IMR-90 (cell line): Measurements from ENCODE around the gene ADGRB3. TPM values are rescaled to one million over a fixed set of nuclear protein-coding genes. Genes with fewer than 3 reads are reported as not detected.

Experiments used
- ATAC-seq: fragments of 200-7000 bp; cut with Tn5 transposase; 2 replicates; pipeline ENCODE4 v1.9.1; 2020; ENCODE audit warnings: low read depth, mild to moderate bottlenecking, moderate library complexity
- BruUV-seq: library from RNA; stranded (reverse); fragments of 400-500 nt; replicated peaks from 2 replicates; lab custom pipeline; 2021; lab: Mats Ljungman, UMichigan
- CTCF ChIA-PET: fragments of 300-600 bp; formaldehyde crosslinking; extraction: SDS; loops from one replicate; lab custom pipeline; 2021; ENCODE audit warnings: antibody characterized with exemption; lab: Yijun Ruan, JAX
- POLR2A ChIA-PET: fragments of 300-600 bp; sonication (Branson Sonifier 250); formaldehyde crosslinking; loops from one replicate; lab custom pipeline; 2022; ENCODE audit warnings: antibody characterized with exemption; ENCODE audit not compliant: unreplicated experiment; lab: Charles Lee
- DNase-seq: peaks from one replicate; pipeline ENCODE4 v3.0.0; 2013
- H2AFZ ChIP-seq: replicated peaks from 2 replicates; pipeline ENCODE3; 2013; ENCODE audit warnings: low read length, mild to moderate bottlenecking; ENCODE audit not compliant: poor library complexity
- H2AK5ac ChIP-seq: 2 replicates; pipeline ENCODE4 v1.6.1; 2013; ENCODE audit warnings: low read depth, low read length, inconsistent platforms
- H2AK9ac ChIP-seq: replicated peaks from 2 replicates; pipeline ENCODE3; 2013; ENCODE audit warnings: mild to moderate bottlenecking, low read depth, low read length, moderate library complexity; ENCODE audit not compliant: poor library complexity
- H2BK120ac ChIP-seq: 2 replicates; pipeline ENCODE4 v1.6.1; 2013; ENCODE audit warnings: low read depth, low read length, inconsistent platforms
- H2BK15ac ChIP-seq: 3 replicates; pipeline ENCODE4 v1.6.1; 2013; ENCODE audit warnings: low read depth, low read length, inconsistent platforms
- H2BK20ac ChIP-seq: 2 replicates; pipeline ENCODE4 v1.6.1; 2013; ENCODE audit warnings: low read depth, mild to moderate bottlenecking, inconsistent platforms, low read length, moderate library complexity
- H2BK5ac ChIP-seq: 2 replicates; pipeline ENCODE4 v1.6.1; 2013; ENCODE audit warnings: mild to moderate bottlenecking, low read depth, low read length, inconsistent platforms; ENCODE audit not compliant: poor library complexity, severe bottlenecking
- H3K14ac ChIP-seq: replicated peaks from 2 replicates; pipeline ENCODE4 v1.6.1; 2013; ENCODE audit warnings: low read depth, low read length, inconsistent platforms
- H3K18ac ChIP-seq: 2 replicates; pipeline ENCODE4 v1.6.1; 2013; ENCODE audit warnings: low read depth, low read length, control low read depth
- H3K23ac ChIP-seq: 2 replicates; pipeline ENCODE4 v1.6.1; 2013; ENCODE audit warnings: low read depth, low read length, inconsistent platforms
- H3K27ac ChIP-seq: 2 replicates; pipeline ENCODE4 v1.5.1; 2013; ENCODE audit warnings: mild to moderate bottlenecking, control low read depth, low read length; ENCODE audit not compliant: insufficient read depth
- H3K27me3 ChIP-seq: 2 replicates; pipeline ENCODE4 v1.6.1; 2013; ENCODE audit warnings: low read length; ENCODE audit not compliant: control insufficient read depth, insufficient read depth
- H3K36me3 ChIP-seq: 2 replicates; pipeline ENCODE4 v1.6.1; 2013; ENCODE audit warnings: low read length, mixed read lengths; ENCODE audit not compliant: control insufficient read depth, insufficient read depth
- H3K4ac ChIP-seq: 2 replicates; pipeline ENCODE4 v1.6.1; 2013; ENCODE audit warnings: low read depth, low read length, inconsistent platforms
- H3K4me1 ChIP-seq: 2 replicates; pipeline ENCODE4 v1.6.1; 2013; ENCODE audit warnings: low read length, mixed read lengths; ENCODE audit not compliant: control insufficient read depth, insufficient read depth
- H3K4me2 ChIP-seq: 2 replicates; pipeline ENCODE4 v1.6.1; 2013; ENCODE audit warnings: low read depth, mild to moderate bottlenecking, control low read depth, low read length, moderate library complexity
- H3K4me3 ChIP-seq: 2 replicates; pipeline ENCODE4 v1.5.1; 2013; ENCODE audit warnings: low read depth, mild to moderate bottlenecking, control low read depth, low read length, moderate library complexity; ENCODE audit not compliant: insufficient read depth
- H3K56ac ChIP-seq: 2 replicates; pipeline ENCODE4 v1.6.1; 2013; ENCODE audit warnings: low read length, inconsistent platforms; ENCODE audit not compliant: insufficient read depth; ENCODE audit errors: extremely low read depth
- H3K79me1 ChIP-seq, 2 experiments: 2 replicates each; pipeline ENCODE4 v1.6.1; 2013; ENCODE audit warnings: low read length in 2 of 2, inconsistent platforms in 1 of 2, low read depth in 1 of 2
- H3K9ac ChIP-seq: 2 replicates; pipeline ENCODE4 v1.6.1; 2013; ENCODE audit warnings: low read depth, low read length, control low read depth
- H3K9me1 ChIP-seq: 2 replicates; pipeline ENCODE4 v1.6.1; 2013; ENCODE audit warnings: low read length, inconsistent platforms; ENCODE audit not compliant: insufficient read depth
- H3K9me3 ChIP-seq: 2 replicates; pipeline ENCODE4 v1.6.1; 2013; ENCODE audit warnings: low read length; ENCODE audit not compliant: control insufficient read depth, insufficient read depth
- H4K20me1 ChIP-seq: 2 replicates; pipeline ENCODE4 v1.6.1; 2013; ENCODE audit warnings: low read length, inconsistent platforms; ENCODE audit not compliant: insufficient read depth
- H4K5ac ChIP-seq: 2 replicates; pipeline ENCODE4 v1.6.1; 2013; ENCODE audit warnings: mild to moderate bottlenecking, low read depth, low read length, control low read depth
- H4K8ac ChIP-seq, 2 experiments: 2 replicates each; pipeline ENCODE4 v1.6.1; 2013; ENCODE audit warnings: low read depth in 2 of 2, low read length in 2 of 2, control low read depth in 1 of 2, inconsistent platforms in 1 of 2
- H4K91ac ChIP-seq: 2 replicates; pipeline ENCODE4 v1.6.1; 2013; ENCODE audit warnings: low read depth, low read length, inconsistent platforms; ENCODE audit not compliant: insufficient read depth
- BHLHE40 ChIP-seq: fragments of 150-350 bp; IDR thresholded peaks from 2 replicates; pipeline ENCODE4 v1.6.1; 2016; ENCODE audit warnings: mild to moderate bottlenecking, low read depth, low read length
- CEBPB ChIP-seq: IDR thresholded peaks from 2 replicates; pipeline ENCODE4 v1.6.1; 2012; ENCODE audit warnings: low read depth, low read length, improper control_type of control experiment
- CHD1 ChIP-seq: IDR thresholded peaks from 2 replicates; pipeline ENCODE4 v1.6.1; 2012; ENCODE audit warnings: low read depth, low read length, improper control_type of control experiment
- ELK1 ChIP-seq: fragments of 150-350 bp; IDR thresholded peaks from 2 replicates; pipeline ENCODE4 v1.6.1; 2016; ENCODE audit warnings: low read depth, mild to moderate bottlenecking, low read length, moderate library complexity, borderline replicate concordance
- MAZ ChIP-seq: IDR thresholded peaks from 2 replicates; pipeline ENCODE4 v1.6.1; 2012; ENCODE audit warnings: low read depth, mild to moderate bottlenecking, low read length, improper control_type of control experiment, moderate library complexity, borderline replicate concordance
- MXI1 ChIP-seq: IDR thresholded peaks from 2 replicates; pipeline ENCODE4 v1.6.1; 2012; ENCODE audit warnings: low read depth, mild to moderate bottlenecking, low read length, moderate library complexity, borderline replicate concordance
- NFE2L2 ChIP-seq: fragments of 150-350 bp; IDR thresholded peaks from 2 replicates; pipeline ENCODE4 v1.6.1; 2016; ENCODE audit warnings: low read depth, mild to moderate bottlenecking, low read length
- POLR2A ChIP-seq: IDR thresholded peaks from 2 replicates; pipeline ENCODE4 v1.6.1; 2012; ENCODE audit warnings: mild to moderate bottlenecking, low read depth, low read length
- RAD21 ChIP-seq: IDR thresholded peaks from 2 replicates; pipeline ENCODE4 v1.6.1; 2012; ENCODE audit warnings: low read length, improper control_type of control experiment
- RFX5 ChIP-seq: IDR thresholded peaks from 2 replicates; pipeline ENCODE4 v1.8.0; 2012; ENCODE audit warnings: low read depth, mild to moderate bottlenecking, low read length, moderate library complexity
- SMC3 ChIP-seq: fragments of 150-350 bp; IDR thresholded peaks from 2 replicates; pipeline ENCODE4 v1.6.1; 2016; ENCODE audit warnings: low read depth, mild to moderate bottlenecking, antibody characterized with exemption, low read length, moderate library complexity
- USF2 ChIP-seq: fragments of 150-350 bp; IDR thresholded peaks from 2 replicates; pipeline ENCODE4 v1.6.1; 2017; ENCODE audit warnings: mild to moderate bottlenecking, antibody characterized with exemption, low read length, low read depth
- WGBS, 2 experiments: methylation state at CpG; one replicate each; pipeline versions ENCODE4 v1.1.5 to v1.1.7; 2013; ENCODE audit warnings: missing lambda C conversion rate in 2 of 2; ENCODE audit not compliant: insufficient read length in 1 of 2; ENCODE audit errors: extremely low coverage in 2 of 2; 5-methylcytosine and 5-hydroxymethylcytosine counted together
- dilution Hi-C: fragments of 300-500 bp; cut with HindIII; formaldehyde crosslinking; loops from one replicate; pipeline ENCODE4 v1.14.3; 2018; ENCODE audit warnings: low sequenced_read_pairs; ENCODE audit not compliant: unreplicated experiment
- in situ Hi-C: fragments of 300-500 bp; cut with MboI; formaldehyde crosslinking; loops from 3 replicates; pipeline ENCODE4 v1.14.3; 2019; ENCODE audit warnings: low sequenced_read_pairs, inconsistent platforms, mixed read lengths
- intact Hi-C: fragments of 100-400 bp; cut with micrococcal nuclease; formaldehyde crosslinking; loops from 2 replicates; pipeline ENCODE4 v1.10.0; 2022
- polyA plus RNA-seq, 3 experiments: library from polyadenylated mRNA; depleted of rRNA; stranded (reverse); fragments of >200 nt; gene quantifications; 2 replicates each; pipeline ENCODE4 v1.2.3, GENCODE V29; 2012; ENCODE audit warnings: low replicate concordance in 1 of 3
- total RNA-seq: library from RNA; depleted of rRNA; stranded (reverse); fragments of >200 nt; gene quantifications from 2 replicates; pipeline ENCODE4 v1.2.3, GENCODE V29; 2012

Gene ADGRB3
- total and polyA plus RNA-seq, 2 of the 4 experiments (the other 2 are of a cell fraction) = not detected

GRCh38 chr6:68716620-68717019, 81.5 kb downstream of the ADGRB3 start:
- H3K27ac ChIP-seq = no peak overlapping the region
- no peak overlapping the region for H2BK15ac ChIP-seq
- no peaks in the 10 kb centered on the region for H3K4me1 ChIP-seq
- no peaks in the 10 kb centered on the region for H3K9me1 ChIP-seq
- no peak overlapping the region for H3K4me3 ChIP-seq
- dilution Hi-C loops = no loop called here
- ATAC-seq = no peak
- TF ChIP-seq RFX5 (no peak), BHLHE40 (no peak), CEBPB (no peak), MAZ (no peak), CHD1 (no peak), POLR2A (no peak), USF2 (no peak), ELK1 (no peak), MXI1 (no peak), SMC3 (no peak), RAD21 (no peak), NFE2L2 (no peak)
- H2BK120ac ChIP-seq = no peak overlapping the region
- no peak overlapping the region for H3K4ac ChIP-seq
- no peak overlapping the region for H3K9ac ChIP-seq
- H2BK5ac ChIP-seq = no peak overlapping the region
- no TSS peak for BruUV-seq
- intact Hi-C loops = no loop called here
- no peaks in the 10 kb centered on the region for H4K20me1 ChIP-seq
- no peak overlapping the region for H3K23ac ChIP-seq
- no peaks in the 10 kb centered on the region for H3K9me3 ChIP-seq
- no peak overlapping the region for H2BK20ac ChIP-seq
- H2AK9ac ChIP-seq = no peak overlapping the region
- CTCF ChIA-PET = interaction anchor here (1.1 kb wide), 1 partner anchor 18 kb away, joined by 4 read pairs; no protein-coding TSS in a partner anchor
- H3K18ac ChIP-seq = no peak overlapping the region
- no peak overlapping the region for H4K8ac ChIP-seq
- in situ Hi-C loops = no loop called here
- no peak overlapping the region for H2AK5ac ChIP-seq
- no peak overlapping the region for H3K4me2 ChIP-seq
- POLR2A ChIA-PET = interaction anchor here (0.6 kb wide), 1 partner anchor 12 kb away, joined by 6 read pairs; no protein-coding TSS in a partner anchor
- no peaks in the 10 kb centered on the region for H3K36me3 ChIP-seq
- no peak overlapping the region for H3K14ac ChIP-seq
- no peak overlapping the region for H4K91ac ChIP-seq
- no peak overlapping the region for H2AFZ ChIP-seq
- no peak overlapping the region for H4K5ac ChIP-seq
- DNase-seq = no peak
- no peaks in the 10 kb centered on the region for H3K79me1 ChIP-seq
- WGBS, 2 experiments = no CpG with 5 or more reads among the region's 2 CpGs
- H3K56ac ChIP-seq = no peak overlapping the region
- no peaks in the 10 kb centered on the region for H3K27me3 ChIP-seq
